NCI-H748 (cell line): ENCODE results near the gene KCTD1.

Experiments
- DNase-seq: peaks from one replicate; lab custom pipeline; 2025; ENCODE audit not compliant: unreplicated experiment; lab: John Stamatoyannopoulos, UW

The KCTD1 gene

DNA sequence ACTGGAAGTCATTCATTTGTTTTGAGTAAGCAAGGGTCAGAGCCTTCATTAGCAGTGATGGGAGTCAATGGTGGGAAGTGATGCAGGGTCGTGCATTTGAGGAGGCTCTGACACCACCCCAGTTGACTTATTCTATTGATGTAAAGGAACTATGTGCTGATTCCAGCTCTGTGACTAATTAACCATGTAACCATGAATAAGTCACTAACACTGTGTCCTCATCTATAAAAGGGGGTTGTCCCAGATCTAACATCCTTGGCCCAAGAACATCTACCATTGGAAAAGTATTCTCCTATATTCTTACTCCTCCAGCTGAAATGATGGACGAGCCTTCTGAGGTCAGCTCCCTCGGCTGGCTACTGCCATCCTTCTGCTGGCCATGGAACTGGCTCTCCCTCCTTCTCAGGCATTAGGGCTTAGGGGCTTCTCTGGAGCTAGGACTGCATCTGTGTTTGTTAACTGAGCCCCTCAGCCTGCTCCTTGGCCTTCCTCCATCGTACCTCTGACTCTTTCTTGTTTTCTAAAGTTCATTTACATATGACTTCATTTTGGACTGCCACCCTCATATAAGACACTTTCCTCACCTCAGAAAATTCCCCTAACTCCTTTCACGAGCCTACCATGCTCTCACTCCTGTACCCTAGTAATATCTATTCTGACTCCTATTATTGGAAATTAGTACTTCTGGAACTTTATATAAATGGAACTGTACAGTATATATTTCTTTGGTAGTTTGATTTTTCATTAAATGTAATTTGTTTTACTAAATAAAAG, 115.5 kb downstream of the KCTD1 start:
- DNase-seq: no peak

DNA sequence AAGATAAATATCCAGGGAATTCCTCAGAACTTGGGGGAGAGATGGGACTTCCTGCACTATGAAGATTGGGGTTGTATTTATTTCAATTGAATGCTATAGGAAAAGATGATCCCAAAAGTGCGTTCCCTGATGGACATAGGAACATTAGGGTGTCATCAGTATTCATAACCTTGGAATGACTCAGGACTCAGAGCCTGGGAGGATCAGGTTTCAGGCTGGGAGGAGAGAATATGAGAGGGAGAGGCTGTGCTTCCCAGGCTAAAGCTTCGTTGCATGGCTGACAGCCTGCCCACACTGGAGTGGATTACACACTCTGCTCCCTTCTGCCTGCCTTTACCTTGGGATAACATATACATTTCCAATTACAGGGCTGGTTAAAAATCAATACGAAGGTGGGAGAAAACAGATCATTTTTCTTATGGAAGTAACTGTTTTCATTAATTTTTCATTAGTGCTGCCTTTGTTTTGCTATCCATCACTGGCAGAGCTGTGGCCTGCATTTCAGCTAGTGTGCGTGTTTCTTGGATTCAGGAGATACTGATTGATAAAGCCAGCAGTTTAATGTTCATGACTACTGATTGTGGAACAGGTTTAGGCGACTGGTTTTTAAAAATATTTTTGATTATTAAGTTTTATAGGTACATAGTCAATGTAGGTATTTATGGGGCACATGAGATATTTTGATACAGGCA, 118.7 kb downstream of the KCTD1 start:
- DNase-seq: peak; percentile 38

GRCh38 chr18:26425148-26425531, 123.2 kb downstream of the KCTD1 start:
- DNase-seq: no peak

DNA sequence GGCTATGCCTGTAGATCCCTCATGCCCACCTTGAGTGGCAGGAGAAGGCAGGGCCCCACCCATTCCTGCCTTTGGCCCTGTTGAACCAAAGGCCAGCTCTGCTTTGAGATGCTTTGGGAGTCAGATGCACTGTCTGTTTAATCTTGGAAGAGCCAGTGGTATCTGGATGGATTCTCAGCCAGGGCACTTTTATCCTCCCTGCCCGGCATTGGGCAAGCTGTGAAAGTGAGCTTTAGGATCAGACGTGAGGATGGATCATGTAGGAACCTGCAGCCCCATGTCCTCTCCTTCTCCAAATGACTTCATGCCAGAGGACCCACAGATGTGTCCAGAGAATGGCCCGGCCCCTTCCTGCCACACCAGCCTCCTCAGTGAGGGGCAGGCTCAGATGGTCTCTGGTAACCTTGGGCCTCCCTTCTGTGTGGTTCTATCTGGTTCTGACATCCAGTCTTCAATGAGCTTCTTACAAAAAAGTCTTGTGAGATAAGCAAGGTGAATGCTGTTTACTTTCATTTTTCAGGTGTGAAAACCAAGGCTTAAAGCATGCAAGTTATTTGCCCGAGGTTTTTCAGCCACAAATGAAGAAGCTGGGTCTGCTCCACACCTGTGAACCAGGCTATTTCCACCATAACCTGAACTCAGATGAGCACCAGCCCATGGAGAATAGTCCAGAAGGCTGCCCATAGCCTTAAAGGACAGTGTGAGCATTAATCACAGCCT, 123.8 kb downstream of the KCTD1 start:
- no peak for DNase-seq

DNA sequence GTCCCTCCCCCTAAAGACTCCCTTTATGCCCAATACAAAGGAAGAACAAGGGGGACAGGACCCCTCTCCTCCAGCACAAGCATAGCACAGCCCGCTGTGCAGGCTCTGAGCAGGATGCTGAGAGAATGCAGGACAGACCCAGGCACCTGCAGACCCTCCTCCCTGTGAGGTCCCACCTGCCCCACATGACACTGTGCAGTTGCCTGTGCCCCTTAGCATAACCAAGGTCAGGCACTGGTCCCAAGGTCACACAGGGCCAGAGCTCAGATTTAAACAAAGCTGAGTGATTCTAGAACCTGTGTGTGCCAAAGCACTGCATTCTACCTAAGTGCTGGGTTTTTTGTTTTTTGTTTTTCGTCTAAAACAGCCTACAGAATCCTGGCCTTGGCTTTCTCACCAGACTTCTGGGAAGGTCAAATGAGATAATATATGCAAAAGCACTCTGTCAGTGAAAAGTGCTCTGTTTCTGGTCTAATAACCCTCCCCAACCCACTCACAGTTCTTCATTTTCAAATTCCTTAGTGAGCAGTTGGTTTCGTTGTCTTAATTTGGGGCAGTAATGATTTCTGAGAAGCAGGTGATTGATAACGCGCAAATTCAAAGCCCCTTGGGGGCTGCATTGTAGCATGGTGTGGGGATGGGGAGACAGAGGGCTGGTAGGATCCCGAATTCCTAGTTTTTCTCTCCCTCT, 125.7 kb downstream of the KCTD1 start:
- no peak for DNase-seq

DNA sequence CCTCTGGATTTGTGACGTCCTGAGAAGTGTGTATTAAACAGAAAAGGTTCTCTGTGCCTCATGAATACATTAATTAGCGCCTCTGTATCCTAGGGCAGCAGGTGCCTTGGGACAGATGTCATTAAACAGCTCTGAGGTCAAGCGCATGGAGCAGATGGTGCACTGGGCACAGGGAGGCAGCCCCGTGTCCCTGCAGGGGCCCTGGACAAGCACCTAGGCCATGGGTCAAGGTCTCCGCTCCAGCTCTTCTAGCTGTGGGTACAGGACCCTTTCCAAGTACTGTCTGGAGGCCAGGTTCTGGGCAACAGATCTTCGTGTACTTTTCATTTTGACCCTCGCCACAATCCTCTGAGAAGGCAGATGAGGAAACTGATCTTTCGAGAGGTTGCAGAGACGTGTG, 126.4 kb downstream of the KCTD1 start:
- no peak for DNase-seq

- DNase-seq: no peak
Measured at GRCh38 chr18:26421503-26421902, 126.8 kb downstream of the KCTD1 start.

- DNase-seq: no peak
Measured at GRCh38 chr18:26419746-26420145, 128.6 kb downstream of the KCTD1 start.

GRCh38 chr18:26418225-26418624, 130.1 kb downstream of the KCTD1 start:
- no peak for DNase-seq

DNA sequence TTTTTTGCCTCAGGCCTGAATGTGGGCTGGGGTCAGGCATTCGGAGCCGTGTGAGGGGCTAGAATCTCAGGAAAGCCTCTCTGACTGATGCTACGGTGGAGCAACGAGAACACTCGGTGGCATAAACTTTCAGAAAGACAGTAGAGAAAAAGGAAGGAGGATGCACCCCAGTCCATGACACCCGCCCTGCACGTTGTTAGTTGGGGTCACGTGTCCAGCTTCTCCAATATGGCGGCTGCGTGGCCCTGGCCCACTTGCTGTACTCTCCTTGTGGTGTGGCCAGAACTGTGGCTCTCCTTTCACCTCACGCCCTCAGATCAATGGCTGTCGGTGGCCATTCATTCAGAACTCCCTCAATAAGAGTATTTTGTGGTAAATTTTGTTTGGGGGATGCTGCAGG, 131.2 kb downstream of the KCTD1 start:
- DNase-seq: no peak

DNA sequence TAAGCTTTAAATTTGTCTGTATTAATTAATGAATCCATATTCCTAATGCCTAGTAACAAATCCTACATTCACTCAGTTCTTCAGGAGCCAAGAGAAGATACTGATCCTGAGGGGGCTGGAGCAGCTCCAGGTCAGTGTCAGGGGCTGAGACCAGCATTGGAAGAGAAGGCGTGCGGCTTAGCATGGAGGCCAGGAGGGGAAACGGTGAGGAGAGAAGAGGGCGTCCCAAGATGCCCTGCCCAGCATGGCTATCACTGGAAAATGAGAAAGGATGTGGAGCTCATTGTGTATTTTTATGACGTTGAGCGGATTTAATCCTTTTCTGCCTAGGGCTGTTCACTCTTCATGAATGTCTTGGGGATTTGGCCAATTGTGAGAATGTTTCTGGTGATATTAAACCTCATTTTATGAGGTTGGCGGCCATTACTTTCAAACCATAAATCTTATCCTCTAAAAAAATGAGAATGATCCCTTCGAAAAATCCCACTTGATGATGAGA, 131.7 kb downstream of the KCTD1 start:
- no peak for DNase-seq

- DNase-seq: no peak
Measured at GRCh38 chr18:26415631-26416030, 132.7 kb downstream of the KCTD1 start.

GRCh38 chr18:26414901-26415440, 133.4 kb downstream of the KCTD1 start:
- DNase-seq: no peak

- no peak for DNase-seq
Measured at GRCh38 chr18:26409091-26409490, 139.3 kb downstream of the KCTD1 start.

GRCh38 chr18:26407736-26408601, 140.4 kb downstream of the KCTD1 start:
- peak; percentile 34 for DNase-seq

DNA sequence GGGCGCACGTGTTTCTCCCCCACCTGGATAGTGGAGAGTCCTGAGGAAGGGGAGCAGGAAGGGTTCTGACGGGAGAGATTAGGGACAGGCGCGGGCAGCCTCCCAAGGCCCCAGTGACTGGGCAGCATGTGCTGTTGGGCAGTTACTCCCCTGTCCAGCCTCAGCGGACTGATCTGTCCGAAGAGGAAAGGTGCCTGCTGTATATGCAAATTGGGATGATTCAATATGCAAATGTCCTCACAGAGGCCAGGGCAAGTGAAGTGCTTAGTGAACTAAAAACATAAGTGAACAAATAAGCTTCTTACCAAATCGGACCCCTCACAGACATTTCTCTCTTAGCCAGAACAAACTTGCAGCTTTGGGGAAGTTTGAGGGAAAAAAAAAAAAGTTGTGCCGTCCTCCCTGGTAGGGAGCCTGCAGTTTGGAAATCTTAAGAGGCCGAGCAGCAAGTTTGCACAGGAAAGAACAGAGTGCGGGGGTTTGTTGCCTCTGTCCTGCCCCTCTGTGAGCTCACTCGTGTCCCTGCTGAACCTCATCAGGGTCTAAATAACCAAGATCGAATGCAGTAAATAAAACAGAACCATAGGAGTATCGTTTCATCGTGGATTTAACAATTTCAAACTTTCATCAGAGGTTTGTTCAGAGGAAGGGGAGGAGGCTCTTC, 141.4 kb downstream of the KCTD1 start:
- peak; percentile 34 for DNase-seq

DNA sequence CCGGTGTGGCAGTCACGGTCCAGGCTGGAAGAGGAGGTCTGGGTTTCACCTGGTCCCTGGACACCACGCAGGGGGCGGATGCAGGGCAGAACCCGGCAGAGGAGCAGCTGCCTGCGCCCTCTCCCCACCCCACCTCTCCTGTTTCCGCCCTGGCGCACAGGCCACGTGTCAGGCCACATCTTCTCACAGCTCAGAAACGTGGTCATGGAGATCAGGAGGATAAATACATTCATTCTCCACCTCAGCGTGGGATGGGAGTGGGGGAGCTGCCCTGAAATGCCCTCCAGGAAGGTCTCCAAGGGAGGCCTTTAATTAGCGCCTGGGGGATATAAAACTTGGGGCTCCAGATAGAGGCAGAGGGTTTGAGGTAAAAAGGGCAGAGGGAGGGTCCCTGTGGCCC, 142.0 kb downstream of the KCTD1 start:
- DNase-seq: no peak

- DNase-seq: peak; percentile 68
Measured at GRCh38 chr18:26405190-26405801, 143.1 kb downstream of the KCTD1 start.
